Skin of body (tissue), 2 donors: ENCODE data around the gene NEK10. TPM values are rescaled to one million over a fixed set of nuclear protein-coding genes. Genes with fewer than 3 reads are reported as not detected.

ENCODE experiments used
- DNase-seq: peaks from one replicate; lab custom pipeline; 2025; lab: John Stamatoyannopoulos, UW
- total RNA-seq: library from RNA; depleted of rRNA; stranded (reverse); fragments of >200 nt; gene quantifications from one replicate; pipeline ENCODE4 v1.2.3, GENCODE V29; 2014

NEK10 gene
- total RNA-seq, 1 donor from 2014 or later: 5.0 TPM

DNA sequence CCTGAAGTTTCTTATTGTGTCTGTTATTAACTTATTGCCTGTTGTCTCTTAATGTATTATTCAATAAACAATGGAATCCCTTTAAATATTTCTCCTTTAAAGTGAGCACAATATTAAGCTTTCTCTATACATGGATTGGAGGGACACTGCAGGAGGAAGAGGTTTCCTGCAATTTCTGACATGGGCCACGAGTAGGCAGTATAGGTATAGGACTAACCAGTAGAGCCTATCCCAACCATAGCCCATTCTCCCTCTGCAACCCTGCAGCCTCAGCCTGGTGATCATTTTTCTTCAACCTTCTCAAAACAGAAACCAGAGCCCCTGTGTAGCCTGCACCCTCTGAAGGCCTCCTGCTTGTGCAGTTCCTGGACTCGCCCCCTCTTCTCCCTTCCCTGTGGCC is 124.8 kb downstream of the NEK10 start:
- DNase-seq: no peak

DNA sequence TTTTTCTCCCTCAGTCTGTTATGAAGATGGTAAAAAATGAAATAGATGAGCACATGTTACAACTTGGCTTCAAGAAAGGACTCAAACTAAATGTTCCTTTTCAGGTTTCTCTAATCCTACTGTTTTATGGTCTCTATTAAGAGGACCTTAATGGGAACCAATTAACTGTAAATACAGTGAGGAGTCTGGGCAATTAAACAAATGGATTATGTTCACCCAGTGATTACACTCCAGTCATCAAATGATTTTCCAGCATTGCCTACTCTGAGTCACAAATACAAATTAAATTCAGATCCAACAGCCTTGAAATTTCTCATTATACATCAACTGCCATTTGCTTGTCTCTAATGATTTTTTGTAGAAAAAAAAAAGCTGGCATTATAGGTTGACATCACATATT is 129.2 kb downstream of the NEK10 start:
- no peak for DNase-seq

- no peak for DNase-seq
These were observed 140.4 kb downstream of the NEK10 start for GRCh38 chr3:27228805-27229204.

- DNase-seq: no peak
These were observed 145.0 kb downstream of the NEK10 start for GRCh38 chr3:27224197-27224596.

DNA sequence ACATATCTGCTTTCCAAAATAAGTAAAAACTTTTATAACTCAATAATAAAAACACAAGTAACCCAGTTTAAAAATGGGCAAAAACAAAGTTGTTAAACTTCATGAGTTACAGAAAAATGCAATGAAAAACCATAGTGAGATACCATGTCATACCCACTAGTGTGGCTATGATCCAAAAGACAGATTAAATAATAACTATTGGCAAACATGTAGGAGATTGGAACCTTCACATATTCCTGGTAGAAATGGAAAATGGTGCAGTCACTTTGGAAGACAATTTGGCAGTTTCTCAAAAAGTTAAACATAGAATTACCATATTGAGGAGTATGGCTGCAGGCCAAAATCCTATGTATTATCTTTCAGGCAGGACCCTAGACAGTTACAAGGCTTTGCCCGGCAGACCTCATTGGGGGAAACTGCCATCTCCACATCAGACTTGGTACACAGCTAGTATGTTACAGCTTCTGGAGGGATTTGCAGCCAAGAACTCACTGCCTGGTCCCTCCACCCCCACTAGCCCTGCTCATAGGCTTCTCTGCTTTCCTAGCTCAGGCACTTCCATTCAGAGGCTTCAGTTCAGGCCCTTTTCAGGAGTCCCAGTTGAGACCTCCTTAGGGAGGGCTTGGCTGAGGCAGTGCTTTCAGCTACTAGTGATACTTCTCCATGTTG is 147.8 kb downstream of the NEK10 start:
- DNase-seq: no peak

DNA sequence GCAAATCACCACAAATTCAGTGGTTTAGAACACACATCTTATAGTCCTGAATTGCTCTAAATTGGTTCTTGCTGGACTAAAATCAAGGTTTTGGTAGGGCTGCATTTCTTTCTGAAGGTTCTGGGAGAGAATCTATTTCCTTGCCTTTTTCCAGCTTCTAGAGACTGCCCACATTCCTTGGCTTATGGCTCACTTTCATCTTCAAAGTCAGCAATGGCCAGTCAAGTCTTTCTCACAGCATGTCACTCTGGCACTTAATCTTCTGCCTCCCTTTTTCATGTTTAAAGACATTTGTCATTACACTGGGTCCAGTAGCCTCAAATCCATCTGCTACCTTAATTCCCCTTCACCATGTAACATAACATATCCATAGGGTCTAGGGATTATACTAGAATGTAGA is 149.0 kb downstream of the NEK10 start:
- no peak for DNase-seq

DNA sequence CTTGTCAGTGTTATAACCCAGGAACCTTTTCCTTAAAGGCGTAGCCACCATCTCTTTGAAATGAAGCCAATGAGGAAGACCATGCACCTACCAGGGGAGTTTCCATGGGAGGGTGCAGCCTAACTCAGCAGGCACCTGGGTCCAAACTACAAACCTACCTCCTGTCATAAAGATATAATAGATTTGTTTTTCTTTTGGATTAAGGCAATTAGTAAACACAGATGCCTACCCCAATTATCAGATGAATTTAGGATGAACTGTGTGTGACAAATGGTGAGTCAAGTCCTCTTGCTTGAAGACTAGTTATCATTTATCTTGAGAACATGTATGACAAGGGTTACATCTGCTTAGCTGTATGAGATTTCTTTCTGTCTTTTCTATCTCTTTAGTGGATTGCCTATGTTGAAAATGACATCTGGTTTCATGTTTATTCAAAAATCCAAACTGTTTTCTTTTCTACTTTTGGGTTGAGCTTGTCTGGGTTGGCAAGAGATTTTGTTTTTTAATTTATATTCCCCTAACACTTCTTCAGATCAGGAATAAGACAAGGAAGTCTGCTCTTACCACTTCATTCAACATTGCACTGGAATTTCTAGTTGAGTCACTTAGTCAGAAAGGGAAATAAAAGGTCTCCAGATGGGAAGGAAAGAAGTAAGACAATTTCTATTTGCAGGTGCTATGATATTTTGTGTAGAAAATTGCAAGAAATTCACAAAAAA is 149.9 kb downstream of the NEK10 start:
- no peak for DNase-seq

DNA sequence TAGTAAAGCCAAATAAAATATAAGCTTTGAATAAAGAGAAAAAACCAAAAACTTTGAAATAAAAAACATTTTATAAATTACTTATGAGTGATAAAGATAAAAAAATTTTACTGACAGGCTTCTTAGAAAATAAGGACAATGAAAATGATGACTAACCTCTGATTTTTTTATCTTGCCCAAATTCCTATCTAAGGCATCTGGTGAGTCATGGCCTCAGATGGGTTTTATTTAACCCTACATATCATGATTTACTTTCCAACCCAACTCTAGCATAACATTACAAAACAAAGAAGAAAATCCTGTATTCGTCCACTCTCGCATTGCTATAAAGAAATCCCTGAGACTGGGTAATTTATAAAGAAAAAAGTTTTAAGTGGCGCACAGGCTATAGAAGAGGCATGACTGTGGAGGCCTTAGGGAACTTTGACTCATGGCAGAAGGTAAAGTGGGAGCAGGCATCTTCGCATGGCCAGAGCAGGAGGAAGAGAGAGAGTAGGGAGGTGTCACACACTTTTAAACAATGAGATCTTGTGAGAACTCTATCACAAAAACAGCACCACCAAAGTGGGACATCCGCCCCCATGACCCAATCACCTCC is 152.1 kb downstream of the NEK10 start:
- no peak for DNase-seq

DNA sequence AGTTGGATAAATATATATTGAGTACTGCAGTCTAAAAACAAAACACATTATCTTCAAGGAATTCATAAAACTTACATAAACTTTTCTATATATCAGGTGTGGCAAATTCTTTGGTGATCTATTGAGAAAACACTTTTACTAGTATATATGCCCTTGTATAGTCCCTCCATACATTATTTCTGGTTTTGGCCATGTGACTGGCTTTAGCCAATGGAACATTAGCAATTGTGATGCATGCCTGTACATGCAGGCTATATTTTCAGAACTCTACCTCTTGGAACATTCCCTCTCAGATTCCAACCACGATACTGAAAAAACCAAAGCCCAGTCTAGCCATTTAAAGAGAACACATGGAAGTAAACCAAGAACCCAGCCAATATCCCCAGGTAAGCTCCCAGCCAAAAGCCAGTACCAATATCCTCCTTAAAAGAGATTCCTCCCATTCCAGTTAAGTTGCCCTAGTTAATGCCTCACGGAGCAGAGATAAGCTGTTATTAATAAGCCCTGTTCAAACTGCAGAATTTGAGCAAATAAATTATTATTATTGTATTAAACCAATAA is 152.8 kb downstream of the NEK10 start:
- DNase-seq: no peak

DNA sequence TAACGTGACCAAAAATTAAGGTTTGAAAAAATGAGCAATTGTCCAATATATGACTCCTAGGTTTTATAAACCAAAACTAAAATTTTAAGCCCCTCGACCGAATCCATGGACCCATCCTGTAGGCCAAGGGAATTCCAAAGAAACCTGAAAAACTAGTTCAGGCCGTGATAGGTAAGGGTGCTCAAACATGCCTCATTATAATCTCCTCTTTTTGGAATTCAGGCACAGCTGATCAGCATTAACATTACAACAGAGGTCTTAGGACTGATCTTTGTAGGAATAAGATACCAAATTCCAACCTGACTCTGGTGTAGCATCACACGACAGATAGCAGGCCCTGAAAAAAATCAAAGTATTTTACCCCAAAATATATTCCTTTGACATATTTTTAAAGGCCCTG is 155.7 kb downstream of the NEK10 start:
- no peak for DNase-seq

DNA sequence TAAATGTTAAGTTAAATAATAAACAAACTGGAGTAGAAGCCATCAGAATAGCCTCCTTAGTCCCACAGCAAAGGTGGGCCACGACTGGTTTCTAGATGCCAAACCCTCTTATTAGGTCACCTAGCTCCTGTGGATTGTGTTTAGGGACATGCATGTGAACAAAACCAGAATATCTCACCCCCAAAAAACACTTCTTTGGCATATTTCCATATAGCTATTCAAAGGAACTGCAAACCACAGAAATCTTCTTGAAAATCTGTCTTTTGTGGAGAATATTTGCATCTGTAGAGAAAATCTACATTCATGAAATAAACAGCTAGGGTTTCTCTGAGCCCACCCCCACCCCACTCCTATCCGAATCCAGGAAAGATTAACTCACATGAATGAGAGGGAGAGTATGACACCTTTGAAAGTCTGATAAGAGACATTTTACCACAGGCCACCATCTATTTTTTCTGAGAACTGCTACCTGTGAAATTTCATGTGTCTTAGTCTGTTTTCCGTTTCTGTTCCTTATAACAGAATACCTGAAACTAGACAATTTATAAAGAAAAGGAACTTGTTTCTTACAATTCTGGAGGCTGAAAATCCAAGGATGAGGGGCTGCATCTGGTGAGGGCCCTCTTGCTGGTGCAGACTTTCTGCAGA is 159.4 kb downstream of the NEK10 start:
- DNase-seq: no peak

DNA sequence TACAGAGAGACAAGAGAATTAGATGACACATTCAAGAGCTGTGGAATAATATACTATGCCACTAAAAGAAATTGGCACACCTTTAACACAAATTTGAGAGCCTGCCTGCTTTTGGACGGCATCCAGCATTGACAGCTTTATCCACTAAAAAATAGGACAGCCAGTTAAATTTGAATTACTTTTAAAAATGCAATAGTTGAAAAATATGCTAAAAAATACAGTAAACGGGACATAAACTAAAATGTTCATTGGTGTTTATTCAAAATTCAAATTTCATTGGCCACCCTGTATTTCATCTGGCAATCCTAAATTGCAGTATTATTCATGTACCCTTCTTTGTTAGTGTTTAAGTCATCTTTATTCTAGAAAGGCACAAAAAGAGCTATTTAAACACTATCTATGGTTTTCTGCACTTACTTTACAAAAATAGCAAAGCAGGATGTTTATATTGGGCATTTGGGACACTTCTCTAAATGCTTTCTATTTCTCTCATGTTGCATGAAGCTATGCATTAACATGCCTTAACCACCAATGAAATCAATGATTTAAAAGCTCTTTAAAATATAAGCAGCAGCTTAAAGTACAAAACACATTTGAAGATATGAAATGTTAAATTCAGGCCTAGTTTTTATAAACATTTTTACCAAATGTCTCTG is 160.1 kb downstream of the NEK10 start:
- DNase-seq: no peak

DNA sequence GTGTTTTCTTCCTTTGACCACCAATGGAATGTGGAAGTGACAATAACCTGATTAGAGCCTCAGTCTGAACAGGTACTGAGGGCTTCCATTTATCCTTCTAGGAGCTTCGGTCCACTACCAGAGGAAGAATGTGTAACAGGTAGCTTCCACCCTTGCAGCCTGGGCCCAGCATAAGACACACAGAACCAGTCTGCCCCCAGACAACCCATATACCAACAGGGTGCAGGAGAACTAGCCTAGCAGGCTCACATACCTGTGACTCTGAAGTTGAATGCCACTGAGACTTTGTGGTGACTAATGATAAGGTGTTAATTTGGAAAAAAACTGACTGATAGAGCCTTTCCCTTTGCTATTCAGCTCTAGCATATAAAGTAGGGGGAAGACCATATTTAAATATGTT is 166.2 kb downstream of the NEK10 start:
- DNase-seq: no peak

DNA sequence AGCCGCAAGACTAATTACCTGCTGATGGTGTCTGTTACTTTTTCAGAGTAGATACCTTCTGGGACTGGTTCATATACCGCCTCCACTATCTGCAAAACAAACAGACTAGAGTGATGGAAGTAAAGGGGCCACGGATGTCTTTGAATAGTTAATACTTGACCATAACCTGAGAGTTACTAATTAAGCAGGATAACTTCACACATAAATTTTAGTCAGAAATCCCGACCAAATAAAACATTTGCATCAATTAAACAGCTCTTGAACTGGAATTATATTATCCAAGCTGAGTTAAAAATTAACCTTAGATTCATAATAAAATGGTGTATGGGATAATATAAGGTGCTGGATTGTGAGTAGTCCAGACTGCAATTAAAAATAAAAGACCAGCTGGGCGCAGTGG is 167.7 kb downstream of the NEK10 start:
- DNase-seq: no peak

DNA sequence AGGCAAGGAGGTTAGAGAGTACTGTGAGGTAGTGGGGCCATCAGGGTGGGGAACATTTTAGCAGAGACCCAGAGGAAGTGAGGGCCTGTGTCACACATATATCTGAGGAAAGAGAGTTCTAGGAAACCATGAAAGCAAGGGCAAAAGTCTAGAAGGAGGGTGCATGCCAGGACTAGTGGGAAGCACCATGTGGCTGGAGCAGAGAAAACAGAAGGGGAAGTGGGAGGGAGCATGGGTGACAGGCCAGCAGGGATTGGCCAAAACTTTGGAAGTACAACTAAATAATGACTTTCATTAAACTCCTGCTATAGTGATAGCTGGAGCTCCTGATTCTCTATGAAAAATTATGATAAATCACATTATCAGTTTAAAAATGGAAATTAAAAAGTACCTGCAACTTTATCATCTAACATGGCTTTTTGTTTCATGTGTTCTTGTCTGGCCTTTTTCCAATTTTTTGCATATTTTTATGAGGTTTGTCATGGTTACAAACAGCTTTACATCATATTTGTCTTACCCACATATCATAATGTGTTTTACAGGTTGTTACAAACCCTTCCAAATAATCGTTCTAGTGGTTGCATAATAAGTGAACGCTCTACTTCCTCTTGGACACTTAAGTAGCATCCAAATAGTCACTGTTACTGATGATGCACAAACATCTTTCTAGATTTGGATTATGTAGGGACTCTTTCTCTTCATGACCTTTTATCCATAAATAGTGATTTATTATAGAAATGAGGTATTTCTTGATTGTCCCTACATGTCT is 168.3 kb downstream of the NEK10 start:
- DNase-seq: no peak

DNA sequence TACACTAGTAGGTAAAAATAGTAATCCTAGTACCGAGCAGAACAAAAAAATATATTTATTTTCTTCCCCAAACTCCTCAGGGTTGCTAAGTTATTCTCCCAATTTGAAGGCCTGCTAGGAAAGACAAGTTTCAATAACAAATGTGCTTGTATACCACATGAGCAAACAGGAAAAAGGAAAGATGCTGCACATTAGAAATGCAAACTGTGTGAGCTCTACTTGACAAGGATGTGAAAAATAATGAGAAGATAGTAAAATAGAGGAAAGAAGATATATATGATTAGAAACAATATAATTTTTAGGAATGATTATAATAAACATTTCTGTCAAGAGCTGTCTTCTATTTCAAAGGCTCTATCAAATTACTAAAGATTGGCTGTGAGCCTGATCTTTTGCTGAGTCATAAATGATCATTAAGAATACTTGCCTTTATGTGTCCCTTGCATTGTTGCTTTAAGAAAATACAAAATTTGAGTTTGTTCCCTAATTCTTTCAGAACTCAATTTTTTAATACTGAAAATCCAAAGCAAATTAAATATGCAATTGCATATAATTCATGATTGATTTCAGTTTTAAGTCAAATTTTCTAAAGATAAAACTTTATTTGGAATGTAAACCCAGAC is 174.2 kb downstream of the NEK10 start:
- no peak for DNase-seq

GRCh38 chr3:27193056-27193455 is 176.1 kb downstream of the NEK10 start:
- no peak for DNase-seq

DNA sequence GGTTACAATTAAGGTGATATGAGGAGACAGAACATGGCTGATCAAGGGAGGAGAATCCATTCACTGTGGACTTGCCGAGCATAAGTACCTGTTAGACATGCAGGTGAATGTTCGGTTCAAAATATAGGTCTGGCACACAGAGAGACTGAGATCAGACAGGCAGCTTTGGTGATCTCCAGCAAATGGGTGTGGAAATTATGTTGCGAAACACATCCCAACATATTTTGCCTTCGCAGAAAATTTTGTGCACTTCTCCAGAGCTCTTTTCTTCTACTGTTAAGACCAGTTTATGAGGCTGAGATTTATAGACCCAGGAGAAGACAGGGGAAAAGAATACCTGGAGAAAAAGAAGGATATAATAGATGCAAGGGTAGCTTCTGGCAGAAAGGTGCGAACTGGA is 183.2 kb downstream of the NEK10 start:
- no peak for DNase-seq

GRCh38 chr3:27185231-27185989 is 183.8 kb downstream of the NEK10 start:
- DNase-seq: no peak

GRCh38 chr3:27184261-27184660 is 184.9 kb downstream of the NEK10 start:
- DNase-seq: no peak
